ENCODE data around the gene IGFBPL1.

The IGFBPL1 gene

DNA sequence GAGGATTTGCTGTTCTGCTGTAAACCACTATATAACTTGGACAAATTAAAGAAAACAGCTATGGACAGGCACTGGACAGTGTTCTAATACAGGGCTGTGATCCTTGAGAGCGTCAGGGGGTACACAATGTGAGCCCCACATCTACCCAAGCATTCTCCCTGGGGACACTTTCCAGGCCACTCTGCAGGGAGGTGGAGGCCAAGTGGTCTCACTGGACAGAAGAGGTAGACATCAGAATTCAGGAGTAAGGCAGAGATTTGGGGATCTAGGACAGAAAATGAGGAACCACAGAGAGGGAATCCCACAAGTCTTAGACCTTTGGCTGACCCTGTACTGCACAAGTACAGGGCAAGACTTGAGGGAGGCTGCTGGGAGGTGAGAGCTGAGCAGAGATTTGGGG lies 3.8 kb upstream of the IGFBPL1 start:
- H3K27ac ChIP-seq: no peak overlapping the region
- TF ChIP-seq, protein P1, sequence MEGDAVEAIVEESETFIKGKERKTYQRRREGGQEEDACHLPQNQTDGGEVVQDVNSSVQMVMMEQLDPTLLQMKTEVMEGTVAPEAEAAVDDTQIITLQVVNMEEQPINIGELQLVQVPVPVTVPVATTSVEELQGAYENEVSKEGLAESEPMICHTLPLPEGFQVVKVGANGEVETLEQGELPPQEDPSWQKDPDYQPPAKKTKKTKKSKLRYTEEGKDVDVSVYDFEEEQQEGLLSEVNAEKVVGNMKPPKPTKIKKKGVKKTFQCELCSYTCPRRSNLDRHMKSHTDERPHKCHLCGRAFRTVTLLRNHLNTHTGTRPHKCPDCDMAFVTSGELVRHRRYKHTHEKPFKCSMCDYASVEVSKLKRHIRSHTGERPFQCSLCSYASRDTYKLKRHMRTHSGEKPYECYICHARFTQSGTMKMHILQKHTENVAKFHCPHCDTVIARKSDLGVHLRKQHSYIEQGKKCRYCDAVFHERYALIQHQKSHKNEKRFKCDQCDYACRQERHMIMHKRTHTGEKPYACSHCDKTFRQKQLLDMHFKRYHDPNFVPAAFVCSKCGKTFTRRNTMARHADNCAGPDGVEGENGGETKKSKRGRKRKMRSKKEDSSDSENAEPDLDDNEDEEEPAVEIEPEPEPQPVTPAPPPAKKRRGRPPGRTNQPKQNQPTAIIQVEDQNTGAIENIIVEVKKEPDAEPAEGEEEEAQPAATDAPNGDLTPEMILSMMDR (conservative IDR thresholded peaks at IDR 0.05): no peak

DNA sequence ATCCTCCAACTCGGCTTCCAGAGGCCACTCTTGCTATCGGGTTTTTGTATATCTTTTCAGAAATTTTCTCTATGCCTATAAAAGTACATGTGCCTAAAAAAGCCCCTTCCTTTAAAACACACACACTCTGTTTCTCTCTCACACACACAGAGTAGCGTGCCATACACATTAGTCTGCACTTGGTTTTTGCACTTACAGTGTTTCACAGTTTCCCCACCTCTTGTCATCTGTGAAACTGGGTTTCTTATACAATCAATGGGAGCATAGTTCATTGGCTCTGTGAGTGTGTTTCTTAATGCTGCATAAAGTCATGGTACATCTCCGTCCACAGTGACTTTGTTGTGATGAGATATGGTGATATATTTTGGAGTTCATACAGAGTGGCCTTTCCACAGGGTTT lies 664 bp upstream of the IGFBPL1 start:
- TF ChIP-seq, protein P1 (conservative IDR thresholded peaks at IDR 0.05): no peak
- H3K27ac ChIP-seq: peak overlapping the region; percentile 75; the same call in 1 of the 2 replicates

DNA sequence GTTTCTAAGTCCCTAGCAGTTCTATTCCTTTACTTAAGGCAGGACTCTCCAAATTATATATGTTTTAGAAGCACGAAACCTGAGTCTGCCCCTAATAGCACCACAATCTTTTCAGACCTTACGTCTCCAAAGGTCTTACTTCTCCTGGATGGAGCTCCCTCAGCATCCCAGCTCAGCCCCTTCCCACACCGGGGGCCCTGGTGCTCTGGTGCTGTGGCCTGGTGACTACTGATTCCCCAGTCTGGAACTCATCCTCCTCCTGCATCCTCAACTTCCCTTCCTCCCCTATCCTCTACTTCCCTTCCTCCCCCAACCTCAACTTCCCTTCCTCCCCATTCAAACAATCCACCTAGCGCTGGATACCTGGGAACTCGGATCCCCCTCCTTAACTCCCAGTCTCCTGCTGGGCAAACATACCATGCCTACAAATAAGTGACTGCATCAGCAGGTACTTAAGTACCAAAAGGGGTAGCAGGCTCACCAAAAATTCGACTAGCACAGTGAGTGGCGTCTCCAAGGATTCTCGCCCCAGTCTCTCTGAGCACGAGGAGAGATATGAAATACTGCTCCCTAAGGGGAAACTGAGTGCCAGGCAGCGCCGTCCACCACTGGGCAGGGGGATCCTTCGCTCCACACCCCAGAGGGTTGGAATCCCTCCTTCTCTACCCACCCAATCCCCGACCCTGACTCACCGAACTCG lies 831 bp downstream of the IGFBPL1 start:
- peak overlapping the region; percentile 75 for H3K27ac ChIP-seq
- TF ChIP-seq, protein P1 (conservative IDR thresholded peaks at IDR 0.05): no peak

DNA sequence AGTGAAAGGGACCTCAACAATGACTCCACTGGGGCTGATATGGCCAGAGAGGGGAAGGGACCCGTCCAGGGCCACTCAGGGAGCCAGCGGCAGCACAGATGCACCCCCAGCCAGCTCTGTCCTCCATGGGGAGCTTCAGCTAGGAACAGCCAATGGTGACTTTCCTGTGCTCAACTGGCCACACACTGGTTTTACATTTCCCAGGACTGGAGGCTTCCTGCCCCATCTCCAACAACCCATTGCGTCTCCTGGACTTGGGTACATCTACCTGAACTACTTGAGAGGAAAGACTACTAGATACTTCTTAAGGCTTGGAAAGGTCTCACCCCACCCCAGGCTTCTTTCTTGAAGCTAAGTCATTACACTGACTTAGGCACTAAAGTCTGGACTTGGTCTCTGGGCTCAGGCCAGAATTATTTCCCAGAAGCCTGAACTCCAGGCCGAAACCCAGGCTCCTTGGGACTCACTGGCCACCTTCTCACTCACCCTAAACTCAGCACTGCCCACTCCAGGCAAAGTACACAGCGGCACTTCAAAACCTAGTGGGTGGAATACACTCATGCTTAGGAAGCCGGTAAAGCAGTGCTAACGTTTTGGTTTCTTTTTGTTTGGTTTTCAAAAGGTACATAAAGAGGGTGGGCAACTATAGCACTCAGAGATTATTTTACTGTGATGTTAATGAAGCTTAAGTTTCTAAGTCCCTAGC lies 1.5 kb downstream of the IGFBPL1 start:
- TF ChIP-seq, protein P1 (conservative IDR thresholded peaks at IDR 0.05): no peak

DNA sequence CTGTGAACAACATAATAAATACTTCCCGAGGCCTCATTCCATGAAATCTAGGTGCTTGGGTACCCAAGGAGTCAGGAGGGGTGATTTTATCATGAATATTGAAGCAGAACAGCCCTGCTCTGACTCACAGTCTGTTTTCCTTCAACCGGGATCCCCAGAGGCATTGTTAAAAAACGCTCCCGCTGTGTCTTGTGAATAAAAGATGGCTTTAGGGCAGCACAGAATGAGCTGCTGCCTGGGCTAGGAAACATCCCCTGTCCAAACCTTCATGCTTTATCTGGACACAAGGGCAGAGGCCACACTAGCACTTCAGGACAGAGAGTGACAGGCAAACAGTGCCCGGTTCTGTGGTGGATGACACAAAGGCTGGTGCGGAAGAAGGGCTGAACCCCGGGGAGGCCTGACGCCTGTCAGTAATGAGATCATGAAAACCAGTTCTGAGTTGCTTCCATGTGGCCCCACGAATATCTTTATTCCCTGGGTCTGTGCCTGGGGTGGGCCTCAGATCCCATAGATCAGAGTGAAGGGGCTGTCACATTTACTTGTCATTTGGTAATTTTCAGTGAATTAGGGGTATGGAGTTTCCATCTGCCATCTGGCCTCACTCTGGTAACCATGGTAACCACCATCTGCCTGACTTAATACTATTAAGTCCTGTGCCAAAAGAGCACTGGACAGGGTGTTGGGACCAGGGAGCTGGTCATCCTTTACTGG lies 2.6 kb downstream of the IGFBPL1 start:
- no peak overlapping the region for H3K27ac ChIP-seq
- TF ChIP-seq, protein P1 (conservative IDR thresholded peaks at IDR 0.05): no peak

More for the DNA sequence above, 1.5 kb downstream of the IGFBPL1 start:
- H3K27ac ChIP-seq: no peak overlapping the region

DNA sequence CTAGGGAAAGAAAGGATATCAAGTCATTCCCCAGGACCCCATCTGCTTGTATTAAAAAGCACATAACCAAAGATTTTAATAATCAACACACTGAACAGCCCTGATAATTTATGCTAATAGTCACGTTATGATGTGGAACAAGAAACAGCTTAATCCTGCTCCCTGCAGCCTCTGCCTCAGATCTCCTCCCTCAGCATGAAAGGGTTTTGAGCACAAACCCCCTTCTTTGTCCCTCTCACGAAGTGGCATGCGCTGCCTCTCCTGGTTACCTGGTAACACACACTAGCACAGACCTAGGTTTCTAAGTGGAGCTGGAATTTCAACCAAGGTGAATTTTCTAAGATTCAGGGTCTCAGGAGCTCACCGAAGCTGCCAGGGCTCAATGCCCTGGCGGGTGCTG lies 5.1 kb downstream of the IGFBPL1 start:
- TF ChIP-seq, protein P1 (conservative IDR thresholded peaks at IDR 0.05): no peak
- no peak overlapping the region for H3K27ac ChIP-seq

DNA sequence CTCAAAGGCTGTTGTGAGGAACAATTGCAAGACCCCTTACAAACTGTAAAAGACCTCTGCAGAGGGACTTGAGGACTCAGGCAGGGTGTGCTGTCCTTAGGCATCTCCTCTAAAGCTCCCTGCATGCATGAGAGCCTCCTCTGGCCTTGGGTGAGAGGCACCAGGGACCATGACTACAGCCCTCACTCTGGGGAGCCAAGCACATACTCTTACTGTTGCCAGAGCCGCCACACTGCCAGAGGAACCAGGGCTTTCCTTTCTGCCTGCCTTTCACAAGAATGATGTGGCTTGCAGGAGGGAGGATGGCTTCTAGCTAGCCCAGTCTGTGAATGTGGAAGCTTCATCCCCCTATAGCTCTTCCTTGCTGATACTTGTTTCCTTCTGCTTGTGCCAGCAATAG lies 5.9 kb downstream of the IGFBPL1 start:
- TF ChIP-seq, protein P1 (conservative IDR thresholded peaks at IDR 0.05): no peak
- no peak overlapping the region for H3K27ac ChIP-seq
